Endothelial cell of umbilical vein (primary cell): ENCODE measurements around the gene CUEDC1. TPM values are rescaled to one million over a fixed set of nuclear protein-coding genes. Genes with fewer than 3 reads are reported as not detected.
A peak's percentile ranks its signal among the peaks of the same experiment; 100 is the strongest.

Experiments used
- Bru-seq: library from RNA; stranded (reverse); fragments of 400-500 nt; gene quantifications from one replicate; lab custom pipeline; 2021; lab: Mats Ljungman, UMichigan
- BruChase-seq, 2 experiments: library from RNA; stranded (reverse); fragments of 400-500 nt; gene quantifications; one replicate each; lab custom pipeline; 2021; lab: Mats Ljungman, UMichigan
- BruUV-seq: library from RNA; stranded (reverse); fragments of 400-500 nt; replicated peaks from 2 replicates; lab custom pipeline; 2021; lab: Mats Ljungman, UMichigan
- CTCF ChIA-PET: fragments of 300-600, 350-600 bp; sonication (Branson Sonifier 250); formaldehyde crosslinking; loops from one replicate; lab custom pipeline; 2021; ENCODE audit warnings: antibody characterized with exemption, inconsistent platforms; lab: Charles Lee
- POLR2A ChIA-PET: fragments of 300-600, 350-600 bp; sonication (Branson Sonifier 250); formaldehyde crosslinking; loops from one replicate; lab custom pipeline; 2021; ENCODE audit warnings: antibody characterized with exemption, inconsistent platforms; lab: Charles Lee
- DNase-seq: peaks from one replicate; pipeline ENCODE4 v3.0.0-alpha.2; 2011; ENCODE audit warnings: low read depth, low spot score
- FAIRE-seq: peaks from 2 replicates; lab custom pipeline; 2011; peaks lifted over from hg19 to GRCh38; lab: Jason Lieb, UNC
- H2AFZ ChIP-seq: 2 replicates; pipeline ENCODE4 v1.6.0; 2012; ENCODE audit warnings: low read depth, low read length, control low read depth, inconsistent platforms
- H3K27ac ChIP-seq: 2 replicates; pipeline ENCODE4 v1.5.1; 2011; ENCODE audit warnings: low read depth, mild to moderate bottlenecking, control low read depth, low read length, moderate library complexity; ENCODE audit not compliant: insufficient read depth
- H3K27me3 ChIP-seq, 2 experiments: 2 replicates each; pipeline versions ENCODE4 v1.6.0 to v1.6.1; 2011; ENCODE audit warnings: low read length in 2 of 2, mixed read lengths in 1 of 2; ENCODE audit not compliant: control insufficient read depth in 2 of 2, insufficient read depth in 2 of 2
- H3K36me3 ChIP-seq, 2 experiments: 2 replicates in 1 of 2; 3 replicates in 1 of 2; pipeline ENCODE4 v1.5.1; 2011; ENCODE audit warnings: low read length in 2 of 2, mild to moderate bottlenecking in 1 of 2, moderate library complexity in 1 of 2; ENCODE audit not compliant: control insufficient read depth in 2 of 2, insufficient read depth in 2 of 2; ENCODE audit errors: extremely low read depth in 1 of 2
- H3K4me1 ChIP-seq: 3 replicates; pipeline ENCODE4 v1.5.1; 2011; ENCODE audit warnings: mild to moderate bottlenecking, low read length; ENCODE audit not compliant: control insufficient read depth, insufficient read depth; ENCODE audit errors: extremely low read depth
- H3K4me2 ChIP-seq: 2 replicates; pipeline ENCODE4 v1.6.1; 2011; ENCODE audit warnings: low read length, control low read depth, mixed read lengths; ENCODE audit not compliant: insufficient read depth
- H3K4me3 ChIP-seq, 3 experiments: fragments of 200-600 bp in 1 of 3; sonication (generic), shearing (Covaris generic) in 1 of 3; replicated peaks in 1 of 3; 2 replicates each; pipeline ENCODE4 v1.5.1; 2011 to 2016; ENCODE audit warnings: control low read depth in 3 of 3, low read length in 3 of 3, mild to moderate bottlenecking in 2 of 3, inconsistent platforms in 1 of 3, low read depth in 1 of 3, moderate library complexity in 1 of 3; ENCODE audit not compliant: insufficient read depth in 1 of 3
- H3K79me2 ChIP-seq: 2 replicates; pipeline ENCODE4 v1.6.0; 2012; ENCODE audit warnings: low read length, inconsistent platforms; ENCODE audit not compliant: control insufficient read depth, insufficient read depth
- H3K9ac ChIP-seq: replicated peaks from 2 replicates; pipeline ENCODE3; 2011; ENCODE audit warnings: low read length, control low read depth; ENCODE audit not compliant: insufficient read depth; ENCODE audit errors: extremely low read depth
- H3K9me1 ChIP-seq: replicated peaks from 3 replicates; pipeline ENCODE4 v1.6.0; 2011; ENCODE audit warnings: mild to moderate bottlenecking, low read length; ENCODE audit not compliant: control insufficient read depth, insufficient read depth; ENCODE audit errors: extremely low read depth
- H3K9me3 ChIP-seq: replicated peaks from 2 replicates; pipeline ENCODE4 v1.5.1; 2012; ENCODE audit warnings: low read length, inconsistent platforms; ENCODE audit not compliant: control insufficient read depth, insufficient read depth
- H4K20me1 ChIP-seq: replicated peaks from 2 replicates; pipeline ENCODE3; 2011; ENCODE audit warnings: mild to moderate bottlenecking, low read length; ENCODE audit not compliant: control insufficient read depth, insufficient read depth; ENCODE audit errors: extremely low read depth
- CTCF ChIP-seq, 2 donors: IDR thresholded peaks; 1 replicate in 1 of 2; 2 replicates in 1 of 2; pipeline ENCODE4 v1.5.1; 2011; ENCODE audit warnings: low read length in 2 of 2, mild to moderate bottlenecking in 2 of 2, moderate library complexity in 2 of 2, control low read depth in 1 of 2, inconsistent platforms in 1 of 2, low read depth in 1 of 2; ENCODE audit not compliant: insufficient read depth in 1 of 2; ENCODE audit errors: extremely low read depth in 1 of 2
- GATA2 ChIP-seq: IDR thresholded peaks from 2 replicates; pipeline ENCODE4 v1.7.0; 2011; ENCODE audit warnings: low read depth, mild to moderate bottlenecking, moderate library complexity, mixed read lengths, low read length; ENCODE audit not compliant: insufficient read length, insufficient read depth
- MYC ChIP-seq: IDR thresholded peaks from one replicate; pipeline ENCODE4 v1.6.1; 2011; ENCODE audit warnings: mild to moderate bottlenecking, low read depth, low read length
- POLR2A ChIP-seq: IDR thresholded peaks from 2 replicates; pipeline ENCODE4 v1.6.1; 2012; ENCODE audit warnings: low read depth, mild to moderate bottlenecking, control low read depth, low read length
- dilution Hi-C: fragments of 300-500 bp; cut with MboI; formaldehyde crosslinking; loops from one replicate; pipeline ENCODE4 v1.15.0; 2019; ENCODE audit warnings: low sequenced_read_pairs; ENCODE audit not compliant: extremely low pct_ligation_motif_present
- intact Hi-C: fragments of 100-400 bp; cut with micrococcal nuclease; formaldehyde crosslinking; loops from one replicate; pipeline ENCODE4 v1.10.0; 2022
- long read RNA-seq: library from polyadenylated mRNA; stranded (forward); transcript quantifications from one replicate; pipeline ENCODE4 v2.0.0, GENCODE V29; 2021
- polyA minus RNA-seq, 3 experiments: library from RNA; depleted of rRNA, polyadenylated mRNA; stranded (reverse); fragments of >200 nt; gene quantifications; 1 replicate in 1 of 3; 2 replicates in 2 of 3; pipeline ENCODE4 v1.2.3, GENCODE V29; 2011
- polyA plus RNA-seq, 4 experiments: library from polyadenylated mRNA; depleted of rRNA in 3 of 4; stranded (reverse) in 3 of 4; unstranded in 1 of 4; fragments of >200 nt; gene quantifications; 2 replicates each; pipeline versions ENCODE4 v1.2.1 to v1.2.3, GENCODE V29; 2011 to 2012; ENCODE audit warnings: missing spikeins in 1 of 4
- total RNA-seq: library from RNA; stranded (reverse); gene quantifications from 2 replicates; pipeline ENCODE4 v1.2.3, GENCODE V29; 2021

CUEDC1 gene, protein sequence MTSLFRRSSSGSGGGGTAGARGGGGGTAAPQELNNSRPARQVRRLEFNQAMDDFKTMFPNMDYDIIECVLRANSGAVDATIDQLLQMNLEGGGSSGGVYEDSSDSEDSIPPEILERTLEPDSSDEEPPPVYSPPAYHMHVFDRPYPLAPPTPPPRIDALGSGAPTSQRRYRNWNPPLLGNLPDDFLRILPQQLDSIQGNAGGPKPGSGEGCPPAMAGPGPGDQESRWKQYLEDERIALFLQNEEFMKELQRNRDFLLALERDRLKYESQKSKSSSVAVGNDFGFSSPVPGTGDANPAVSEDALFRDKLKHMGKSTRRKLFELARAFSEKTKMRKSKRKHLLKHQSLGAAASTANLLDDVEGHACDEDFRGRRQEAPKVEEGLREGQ
- total RNA-seq: 27.7 and 28.5 TPM in 2 replicates
- polyA plus RNA-seq: 15.8 and 16.5 TPM in 2 replicates
- 17.2 and 18.8 TPM in 2 replicates for polyA plus RNA-seq (2011; cell fraction: cytosol; rRNA removed)
- 47.0 and 57.2 TPM in 2 replicates for polyA plus RNA-seq (2011; cell fraction: nucleus; rRNA removed)
- 17.5 and 21.4 TPM in 2 replicates for polyA plus RNA-seq (2012)
- polyA minus RNA-seq: 13.2 and 16.3 TPM in 2 replicates
- polyA minus RNA-seq (2011; cell fraction: cytosol; rRNA and poly(A)+ RNA removed): 1.1 TPM
- 11.7 and 18.9 TPM in 2 replicates for polyA minus RNA-seq (2011; cell fraction: nucleus; rRNA and poly(A)+ RNA removed)
- Bru-seq, nascent RNA: percentile 62 among the genes with signal in this experiment
- percentile 75 among the genes with signal in this experiment for BruChase-seq, experiment 1, labeled RNA remaining after a 6-hour chase
- percentile 67 among the genes with signal in this experiment for BruChase-seq, experiment 2, labeled RNA remaining after a 2-hour chase
- long read RNA-seq, transcript CUEDC1-206 (11 exons, 3,621 nt): major isoform, 8 of 37 reads
- long read RNA-seq, partial matches to known transcripts: 5 of 37 reads
- long read RNA-seq, other reads (novel, unspliced or antisense): 19 of 37 reads

DNA sequence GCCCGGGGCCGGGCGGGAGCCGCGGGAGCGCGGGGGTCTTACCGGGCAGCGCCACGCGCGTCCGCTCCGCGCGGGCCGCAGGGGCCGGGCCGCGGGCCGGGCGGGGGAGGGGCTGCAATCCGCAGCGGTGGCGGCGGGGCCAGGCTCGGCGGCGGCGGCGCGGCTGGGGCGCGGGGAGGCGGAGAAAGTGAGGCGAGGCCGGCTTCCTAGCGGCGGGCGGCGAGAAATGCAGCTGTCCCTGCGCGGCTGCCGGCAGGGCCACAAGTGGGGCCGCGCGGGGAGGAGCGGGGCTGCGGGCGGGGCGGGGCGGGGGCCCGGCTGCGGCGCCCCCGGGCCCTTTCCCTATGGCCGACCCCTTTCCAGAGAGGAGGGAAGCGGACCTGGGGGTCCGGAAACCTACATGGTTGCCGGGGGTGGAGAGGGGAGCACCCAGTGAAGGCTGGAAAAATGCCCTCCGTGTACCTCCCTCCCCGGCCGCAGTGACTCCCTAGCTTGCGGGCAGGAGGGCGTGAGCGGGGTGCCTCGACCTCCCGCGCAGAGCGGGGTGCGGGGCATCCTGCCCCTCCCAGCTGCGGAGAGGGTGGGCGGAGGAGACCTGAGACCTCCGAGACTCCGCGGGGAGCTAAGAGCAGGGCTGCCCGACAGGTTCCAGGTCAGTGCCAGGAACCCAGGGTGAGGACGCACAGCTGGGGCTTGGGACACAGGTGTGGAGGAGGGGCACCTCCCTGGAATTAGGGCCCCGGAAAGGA, at the start of gene CUEDC1:
Gene CUEDC1 (minus strand): TSS at position 230 of the 749 bp plus-strand sequence. CDS start 69,848 bp downstream, outside the sequence.
- no TSS peak for BruUV-seq
- H4K20me1 ChIP-seq: no peaks in the 10 kb centered on the region
- no peaks in the 10 kb centered on the region for H3K36me3 ChIP-seq
- H3K9ac ChIP-seq: peak within 1 kb of the TSS; percentile 68
- DNase-seq: peak; percentile 56
- no peaks in the 10 kb centered on the region for H3K9me1 ChIP-seq
- peaks cover 36% of the 10 kb centered on the region for H3K4me1 ChIP-seq
- H3K27me3 ChIP-seq: peaks cover 2 to 7% of the 10 kb centered on the region in 2 experiments
- ChIA-PET CTCF (interaction anchor here (0.6 to 5.3 kb wide), 30 partner anchors 9 to 172 kb away, joined by 3 to 45 read pairs (median 8); partner anchors contain the start of gene DYNLL2), POLR2A (interaction anchor here (0.6 to 1.5 kb wide), 4 partner anchors 30 to 63 kb away, joined by 3 to 5 read pairs (median 3); no protein-coding TSS in a partner anchor)
- dilution Hi-C loops (no loop called here), intact Hi-C loops (loop anchor here (1.0 kb wide), 2 partner anchors 63 to 97 kb away; no protein-coding TSS in a partner anchor)
- FAIRE-seq: peak; percentile 50
- H3K27ac ChIP-seq: peak within 1 kb of the TSS; percentile 44
- peak; percentile 23 for TF ChIP-seq POLR2A
- no peak for TF ChIP-seq MYC
- peak in 1 of 2 donors; percentile 43 for TF ChIP-seq CTCF (IDR thresholded peaks at IDR 0.05; ENCODE audit: extremely low read depth in 1 of 2, insufficient read depth in 1 of 2, low read depth in 1 of 2, low read length in 2 of 2)
- TF ChIP-seq GATA2: no peak
- no peaks in the 10 kb centered on the region for H3K9me3 ChIP-seq
- H3K4me3 ChIP-seq: peak within 1 kb of the TSS; percentile 57 to 88 (median 77)
- peak within 1 kb of the TSS; percentile 69 for H2AFZ ChIP-seq
- peak within 1 kb of the TSS; percentile 65 for H3K4me2 ChIP-seq
- H3K79me2 ChIP-seq: peaks cover 4% of the 10 kb centered on the region
